IMR-90 (cell line): Measurements from ENCODE around the gene ZNF512B. TPM values are rescaled to one million over a fixed set of nuclear protein-coding genes. Genes with fewer than 3 reads are reported as not detected.
A peak's percentile ranks its signal among the peaks of the same experiment; 100 is the strongest.

Source experiments
- ATAC-seq: fragments of 200-7000 bp; cut with Tn5 transposase; 2 replicates; pipeline ENCODE4 v1.9.1; 2020; ENCODE audit warnings: low read depth, mild to moderate bottlenecking, moderate library complexity
- BruUV-seq: library from RNA; stranded (reverse); fragments of 400-500 nt; replicated peaks from 2 replicates; lab custom pipeline; 2021; lab: Mats Ljungman, UMichigan
- CTCF ChIA-PET: fragments of 300-600 bp; formaldehyde crosslinking; extraction: SDS; loops from one replicate; lab custom pipeline; 2021; ENCODE audit warnings: antibody characterized with exemption; lab: Yijun Ruan, JAX
- POLR2A ChIA-PET: fragments of 300-600 bp; sonication (Branson Sonifier 250); formaldehyde crosslinking; loops from one replicate; lab custom pipeline; 2022; ENCODE audit warnings: antibody characterized with exemption; ENCODE audit not compliant: unreplicated experiment; lab: Charles Lee
- DNase-seq: peaks from one replicate; pipeline ENCODE4 v3.0.0; 2013
- H2AFZ ChIP-seq: replicated peaks from 2 replicates; pipeline ENCODE3; 2013; ENCODE audit warnings: low read length, mild to moderate bottlenecking; ENCODE audit not compliant: poor library complexity
- H2AK5ac ChIP-seq: 2 replicates; pipeline ENCODE4 v1.6.1; 2013; ENCODE audit warnings: low read depth, low read length, inconsistent platforms
- H2AK9ac ChIP-seq: replicated peaks from 2 replicates; pipeline ENCODE3; 2013; ENCODE audit warnings: mild to moderate bottlenecking, low read depth, low read length, moderate library complexity; ENCODE audit not compliant: poor library complexity
- H2BK120ac ChIP-seq: 2 replicates; pipeline ENCODE4 v1.6.1; 2013; ENCODE audit warnings: low read depth, low read length, inconsistent platforms
- H2BK15ac ChIP-seq: 3 replicates; pipeline ENCODE4 v1.6.1; 2013; ENCODE audit warnings: low read depth, low read length, inconsistent platforms
- H2BK20ac ChIP-seq: 2 replicates; pipeline ENCODE4 v1.6.1; 2013; ENCODE audit warnings: low read depth, mild to moderate bottlenecking, inconsistent platforms, low read length, moderate library complexity
- H2BK5ac ChIP-seq: 2 replicates; pipeline ENCODE4 v1.6.1; 2013; ENCODE audit warnings: mild to moderate bottlenecking, low read depth, low read length, inconsistent platforms; ENCODE audit not compliant: poor library complexity, severe bottlenecking
- H3K14ac ChIP-seq: replicated peaks from 2 replicates; pipeline ENCODE4 v1.6.1; 2013; ENCODE audit warnings: low read depth, low read length, inconsistent platforms
- H3K18ac ChIP-seq: 2 replicates; pipeline ENCODE4 v1.6.1; 2013; ENCODE audit warnings: low read depth, low read length, control low read depth
- H3K23ac ChIP-seq: 2 replicates; pipeline ENCODE4 v1.6.1; 2013; ENCODE audit warnings: low read depth, low read length, inconsistent platforms
- H3K27ac ChIP-seq: 2 replicates; pipeline ENCODE4 v1.5.1; 2013; ENCODE audit warnings: mild to moderate bottlenecking, control low read depth, low read length; ENCODE audit not compliant: insufficient read depth
- H3K27me3 ChIP-seq: 2 replicates; pipeline ENCODE4 v1.6.1; 2013; ENCODE audit warnings: low read length; ENCODE audit not compliant: control insufficient read depth, insufficient read depth
- H3K36me3 ChIP-seq: 2 replicates; pipeline ENCODE4 v1.6.1; 2013; ENCODE audit warnings: low read length, mixed read lengths; ENCODE audit not compliant: control insufficient read depth, insufficient read depth
- H3K4ac ChIP-seq: 2 replicates; pipeline ENCODE4 v1.6.1; 2013; ENCODE audit warnings: low read depth, low read length, inconsistent platforms
- H3K4me1 ChIP-seq: 2 replicates; pipeline ENCODE4 v1.6.1; 2013; ENCODE audit warnings: low read length, mixed read lengths; ENCODE audit not compliant: control insufficient read depth, insufficient read depth
- H3K4me2 ChIP-seq: 2 replicates; pipeline ENCODE4 v1.6.1; 2013; ENCODE audit warnings: low read depth, mild to moderate bottlenecking, control low read depth, low read length, moderate library complexity
- H3K4me3 ChIP-seq: 2 replicates; pipeline ENCODE4 v1.5.1; 2013; ENCODE audit warnings: low read depth, mild to moderate bottlenecking, control low read depth, low read length, moderate library complexity; ENCODE audit not compliant: insufficient read depth
- H3K56ac ChIP-seq: 2 replicates; pipeline ENCODE4 v1.6.1; 2013; ENCODE audit warnings: low read length, inconsistent platforms; ENCODE audit not compliant: insufficient read depth; ENCODE audit errors: extremely low read depth
- H3K79me1 ChIP-seq, 2 experiments: 2 replicates each; pipeline ENCODE4 v1.6.1; 2013; ENCODE audit warnings: low read length in 2 of 2, inconsistent platforms in 1 of 2, low read depth in 1 of 2
- H3K9ac ChIP-seq: 2 replicates; pipeline ENCODE4 v1.6.1; 2013; ENCODE audit warnings: low read depth, low read length, control low read depth
- H3K9me1 ChIP-seq: 2 replicates; pipeline ENCODE4 v1.6.1; 2013; ENCODE audit warnings: low read length, inconsistent platforms; ENCODE audit not compliant: insufficient read depth
- H3K9me3 ChIP-seq: 2 replicates; pipeline ENCODE4 v1.6.1; 2013; ENCODE audit warnings: low read length; ENCODE audit not compliant: control insufficient read depth, insufficient read depth
- H4K20me1 ChIP-seq: 2 replicates; pipeline ENCODE4 v1.6.1; 2013; ENCODE audit warnings: low read length, inconsistent platforms; ENCODE audit not compliant: insufficient read depth
- H4K5ac ChIP-seq: 2 replicates; pipeline ENCODE4 v1.6.1; 2013; ENCODE audit warnings: mild to moderate bottlenecking, low read depth, low read length, control low read depth
- H4K8ac ChIP-seq, 2 experiments: 2 replicates each; pipeline ENCODE4 v1.6.1; 2013; ENCODE audit warnings: low read depth in 2 of 2, low read length in 2 of 2, control low read depth in 1 of 2, inconsistent platforms in 1 of 2
- H4K91ac ChIP-seq: 2 replicates; pipeline ENCODE4 v1.6.1; 2013; ENCODE audit warnings: low read depth, low read length, inconsistent platforms; ENCODE audit not compliant: insufficient read depth
- BHLHE40 ChIP-seq: fragments of 150-350 bp; IDR thresholded peaks from 2 replicates; pipeline ENCODE4 v1.6.1; 2016; ENCODE audit warnings: mild to moderate bottlenecking, low read depth, low read length
- CEBPB ChIP-seq: IDR thresholded peaks from 2 replicates; pipeline ENCODE4 v1.6.1; 2012; ENCODE audit warnings: low read depth, low read length, improper control_type of control experiment
- CHD1 ChIP-seq: IDR thresholded peaks from 2 replicates; pipeline ENCODE4 v1.6.1; 2012; ENCODE audit warnings: low read depth, low read length, improper control_type of control experiment
- FOS ChIP-seq: fragments of 150-350 bp; IDR thresholded peaks from 2 replicates; pipeline ENCODE4 v1.6.1; 2016; ENCODE audit warnings: low read depth, low read length
- MAFK ChIP-seq: IDR thresholded peaks from 2 replicates; pipeline ENCODE4 v1.6.1; 2012; ENCODE audit warnings: low read depth, low read length, improper control_type of control experiment
- MAZ ChIP-seq: IDR thresholded peaks from 2 replicates; pipeline ENCODE4 v1.6.1; 2012; ENCODE audit warnings: low read depth, mild to moderate bottlenecking, low read length, improper control_type of control experiment, moderate library complexity, borderline replicate concordance
- MXI1 ChIP-seq: IDR thresholded peaks from 2 replicates; pipeline ENCODE4 v1.6.1; 2012; ENCODE audit warnings: low read depth, mild to moderate bottlenecking, low read length, moderate library complexity, borderline replicate concordance
- NFE2L2 ChIP-seq: fragments of 150-350 bp; IDR thresholded peaks from 2 replicates; pipeline ENCODE4 v1.6.1; 2016; ENCODE audit warnings: low read depth, mild to moderate bottlenecking, low read length
- POLR2A ChIP-seq: IDR thresholded peaks from 2 replicates; pipeline ENCODE4 v1.6.1; 2012; ENCODE audit warnings: mild to moderate bottlenecking, low read depth, low read length
- RAD21 ChIP-seq: IDR thresholded peaks from 2 replicates; pipeline ENCODE4 v1.6.1; 2012; ENCODE audit warnings: low read length, improper control_type of control experiment
- RCOR1 ChIP-seq: IDR thresholded peaks from 2 replicates; pipeline ENCODE4 v1.6.1; 2012; ENCODE audit warnings: mild to moderate bottlenecking, low read length, improper control_type of control experiment; ENCODE audit not compliant: insufficient replicate concordance
- RFX5 ChIP-seq: IDR thresholded peaks from 2 replicates; pipeline ENCODE4 v1.8.0; 2012; ENCODE audit warnings: low read depth, mild to moderate bottlenecking, low read length, moderate library complexity
- SMC3 ChIP-seq: fragments of 150-350 bp; IDR thresholded peaks from 2 replicates; pipeline ENCODE4 v1.6.1; 2016; ENCODE audit warnings: low read depth, mild to moderate bottlenecking, antibody characterized with exemption, low read length, moderate library complexity
- USF2 ChIP-seq: fragments of 150-350 bp; IDR thresholded peaks from 2 replicates; pipeline ENCODE4 v1.6.1; 2017; ENCODE audit warnings: mild to moderate bottlenecking, antibody characterized with exemption, low read length, low read depth
- WGBS, 2 experiments: methylation state at CpG; one replicate each; pipeline versions ENCODE4 v1.1.5 to v1.1.7; 2013; ENCODE audit warnings: missing lambda C conversion rate in 2 of 2; ENCODE audit not compliant: insufficient read length in 1 of 2; ENCODE audit errors: extremely low coverage in 2 of 2; 5-methylcytosine and 5-hydroxymethylcytosine counted together
- dilution Hi-C: fragments of 300-500 bp; cut with HindIII; formaldehyde crosslinking; loops from one replicate; pipeline ENCODE4 v1.14.3; 2018; ENCODE audit warnings: low sequenced_read_pairs; ENCODE audit not compliant: unreplicated experiment
- in situ Hi-C: fragments of 300-500 bp; cut with MboI; formaldehyde crosslinking; loops from 3 replicates; pipeline ENCODE4 v1.14.3; 2019; ENCODE audit warnings: low sequenced_read_pairs, inconsistent platforms, mixed read lengths
- intact Hi-C: fragments of 100-400 bp; cut with micrococcal nuclease; formaldehyde crosslinking; loops from 2 replicates; pipeline ENCODE4 v1.10.0; 2022
- polyA plus RNA-seq, 3 experiments: library from polyadenylated mRNA; depleted of rRNA; stranded (reverse); fragments of >200 nt; gene quantifications; 2 replicates each; pipeline ENCODE4 v1.2.3, GENCODE V29; 2012; ENCODE audit warnings: low replicate concordance in 1 of 3
- total RNA-seq: library from RNA; depleted of rRNA; stranded (reverse); fragments of >200 nt; gene quantifications from 2 replicates; pipeline ENCODE4 v1.2.3, GENCODE V29; 2012
- TF ChIP-seq, protein P1 (sequence below): conservative IDR thresholded peaks from 2 replicates; pipeline ENCODE4 v1.5.1; 2012; ENCODE audit warnings: mild to moderate bottlenecking, low read depth, low read length, improper control_type of control experiment

ZNF512B gene
- total and polyA plus RNA-seq, 2 of the 4 experiments (the other 2 are of a cell fraction), result 6.5 to 15.6 TPM

DNA sequence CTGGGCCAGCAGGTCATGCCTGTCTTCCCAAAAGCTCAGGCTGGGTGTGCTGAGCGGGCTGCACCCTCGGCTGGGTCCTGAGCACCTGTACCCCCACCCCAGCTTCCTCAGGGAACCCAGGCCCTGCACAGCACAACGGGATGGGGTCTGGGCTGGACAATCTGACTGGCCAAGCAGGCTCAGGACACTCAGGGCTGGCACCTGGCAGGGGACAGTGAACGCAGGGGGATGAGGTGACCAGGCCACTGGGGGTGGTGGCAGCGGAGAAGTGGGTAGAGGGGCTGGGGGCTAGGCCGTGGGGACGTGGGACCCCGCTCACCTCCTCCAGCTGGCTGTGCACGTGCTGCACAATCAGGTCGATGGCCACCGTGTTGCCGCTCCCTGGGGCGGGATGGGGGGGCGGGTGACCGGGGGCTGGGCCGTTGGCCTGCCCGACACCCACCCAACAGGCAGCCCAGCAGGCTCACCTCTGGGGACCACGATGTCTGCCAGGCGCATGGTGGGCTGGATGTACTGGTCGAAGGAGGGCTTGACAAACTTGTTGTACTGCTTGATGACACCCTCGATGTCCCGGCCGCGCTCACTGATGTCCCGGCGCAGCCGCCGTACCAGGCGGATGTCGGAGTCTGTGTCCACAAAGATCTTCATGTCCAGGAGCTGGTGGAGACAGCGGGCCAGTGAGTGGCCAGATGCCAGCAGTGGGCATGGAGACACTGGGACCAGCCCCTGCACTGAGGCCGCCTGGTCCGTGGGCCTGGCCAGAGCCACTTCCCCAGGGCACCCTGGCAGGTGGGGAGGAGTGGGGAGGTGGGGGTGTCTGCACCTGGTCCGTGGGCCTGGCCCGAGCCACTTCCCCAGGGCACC lies 25.4 kb downstream of the ZNF512B start:
- Histone ChIP-seq H3K4me1 (peaks cover 7% of the 10 kb centered on the region), H3K14ac (no peak overlapping the region), H2BK15ac (no peak overlapping the region), H3K4me2 (no peak overlapping the region), H2BK120ac (no peak overlapping the region), H4K5ac (no peak overlapping the region), H3K4me3 (no peak overlapping the region), H3K23ac (no peak overlapping the region), H2BK20ac (no peak overlapping the region), H4K20me1 (peaks cover 94% of the 10 kb centered on the region), H4K91ac (no peak overlapping the region), H3K18ac (no peak overlapping the region), H3K56ac (no peak overlapping the region), H2AK5ac (no peak overlapping the region), H2AFZ (no peak overlapping the region), H3K27me3 (no peaks in the 10 kb centered on the region), H2BK5ac (no peak overlapping the region), H3K9me3 (no peaks in the 10 kb centered on the region), H3K79me1 (peaks cover 17 to 81% of the 10 kb centered on the region in 2 experiments), H4K8ac (no peak overlapping the region), H3K36me3 (peaks cover 49% of the 10 kb centered on the region), H2AK9ac (peak overlapping the region; percentile 10), H3K4ac (no peak overlapping the region), H3K9ac (no peak overlapping the region), H3K9me1 (peaks cover 13% of the 10 kb centered on the region), H3K27ac (no peak overlapping the region)
- no TSS peak for BruUV-seq
- ATAC-seq (no peak), DNase-seq (no peak)
- CTCF ChIA-PET, result no interaction called here
- WGBS, 2 experiments, result 95% methylated on average over 29 of the region's 35 CpGs; no CpG with 5 or more reads in 1 of the 2 experiments
- in situ Hi-C loops, result no loop called here
- dilution Hi-C loops, result no loop called here
- intact Hi-C loops, result no loop called here
- POLR2A ChIA-PET, result no interaction called here
- TF ChIP-seq CHD1 (no peak), RCOR1 (no peak), MAZ (no peak), MAFK (no peak), NFE2L2 (no peak), RAD21 (no peak), MXI1 (no peak), POLR2A (no peak), FOS (no peak), BHLHE40 (no peak), CEBPB (no peak), USF2 (no peak), RFX5 (no peak), SMC3 (no peak)
- TF ChIP-seq, protein P1, sequence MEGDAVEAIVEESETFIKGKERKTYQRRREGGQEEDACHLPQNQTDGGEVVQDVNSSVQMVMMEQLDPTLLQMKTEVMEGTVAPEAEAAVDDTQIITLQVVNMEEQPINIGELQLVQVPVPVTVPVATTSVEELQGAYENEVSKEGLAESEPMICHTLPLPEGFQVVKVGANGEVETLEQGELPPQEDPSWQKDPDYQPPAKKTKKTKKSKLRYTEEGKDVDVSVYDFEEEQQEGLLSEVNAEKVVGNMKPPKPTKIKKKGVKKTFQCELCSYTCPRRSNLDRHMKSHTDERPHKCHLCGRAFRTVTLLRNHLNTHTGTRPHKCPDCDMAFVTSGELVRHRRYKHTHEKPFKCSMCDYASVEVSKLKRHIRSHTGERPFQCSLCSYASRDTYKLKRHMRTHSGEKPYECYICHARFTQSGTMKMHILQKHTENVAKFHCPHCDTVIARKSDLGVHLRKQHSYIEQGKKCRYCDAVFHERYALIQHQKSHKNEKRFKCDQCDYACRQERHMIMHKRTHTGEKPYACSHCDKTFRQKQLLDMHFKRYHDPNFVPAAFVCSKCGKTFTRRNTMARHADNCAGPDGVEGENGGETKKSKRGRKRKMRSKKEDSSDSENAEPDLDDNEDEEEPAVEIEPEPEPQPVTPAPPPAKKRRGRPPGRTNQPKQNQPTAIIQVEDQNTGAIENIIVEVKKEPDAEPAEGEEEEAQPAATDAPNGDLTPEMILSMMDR, result no peak
